ENCODE data around the gene CRABP1. TPM values are rescaled to one million over a fixed set of nuclear protein-coding genes. Genes with fewer than 3 reads are reported as not detected.

The CRABP1 gene
- total RNA-seq, 2 donors from 2014 or later = 1.3 to 1.5 TPM

DNA sequence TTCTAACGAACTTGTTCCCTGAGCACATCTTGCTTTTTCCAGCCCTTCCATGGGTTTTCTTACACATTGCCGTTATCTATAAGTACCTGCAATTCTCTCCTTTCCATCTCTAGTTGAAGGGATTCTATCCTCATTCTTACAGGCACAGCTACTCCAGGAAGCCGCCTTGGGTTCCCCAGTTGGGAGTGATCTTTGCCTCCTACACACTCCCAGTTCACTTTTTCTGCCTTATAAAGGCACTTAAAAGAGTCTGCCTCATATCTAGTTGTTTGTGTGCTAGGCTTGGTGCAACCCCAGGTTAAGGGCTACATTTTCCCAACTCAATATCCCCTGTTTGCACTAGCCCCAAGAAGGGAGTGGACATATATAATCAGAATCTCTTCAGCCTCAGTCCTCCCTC lies 53.9 kb downstream of the CRABP1 start:
- TF ChIP-seq, protein P1, sequence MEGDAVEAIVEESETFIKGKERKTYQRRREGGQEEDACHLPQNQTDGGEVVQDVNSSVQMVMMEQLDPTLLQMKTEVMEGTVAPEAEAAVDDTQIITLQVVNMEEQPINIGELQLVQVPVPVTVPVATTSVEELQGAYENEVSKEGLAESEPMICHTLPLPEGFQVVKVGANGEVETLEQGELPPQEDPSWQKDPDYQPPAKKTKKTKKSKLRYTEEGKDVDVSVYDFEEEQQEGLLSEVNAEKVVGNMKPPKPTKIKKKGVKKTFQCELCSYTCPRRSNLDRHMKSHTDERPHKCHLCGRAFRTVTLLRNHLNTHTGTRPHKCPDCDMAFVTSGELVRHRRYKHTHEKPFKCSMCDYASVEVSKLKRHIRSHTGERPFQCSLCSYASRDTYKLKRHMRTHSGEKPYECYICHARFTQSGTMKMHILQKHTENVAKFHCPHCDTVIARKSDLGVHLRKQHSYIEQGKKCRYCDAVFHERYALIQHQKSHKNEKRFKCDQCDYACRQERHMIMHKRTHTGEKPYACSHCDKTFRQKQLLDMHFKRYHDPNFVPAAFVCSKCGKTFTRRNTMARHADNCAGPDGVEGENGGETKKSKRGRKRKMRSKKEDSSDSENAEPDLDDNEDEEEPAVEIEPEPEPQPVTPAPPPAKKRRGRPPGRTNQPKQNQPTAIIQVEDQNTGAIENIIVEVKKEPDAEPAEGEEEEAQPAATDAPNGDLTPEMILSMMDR (IDR thresholded peaks at IDR 0.05) = no peak
- DNase-seq = no peak
- no peak overlapping the region for H3K4me3 ChIP-seq
- H3K27ac ChIP-seq = no peak overlapping the region
- no peaks in the 10 kb centered on the region for H3K9me3 ChIP-seq
- H3K36me3 ChIP-seq = no peaks in the 10 kb centered on the region
- H3K4me1 ChIP-seq = peaks cover 9% of the 10 kb centered on the region
- H3K27me3 ChIP-seq = no peaks in the 10 kb centered on the region
- H3K9ac ChIP-seq (ENCODE audit: low read depth in 2 of 2, low read length in 2 of 2) = no peak overlapping the region
- intact Hi-C loops (cut with DNase I) = no loop called here

DNA sequence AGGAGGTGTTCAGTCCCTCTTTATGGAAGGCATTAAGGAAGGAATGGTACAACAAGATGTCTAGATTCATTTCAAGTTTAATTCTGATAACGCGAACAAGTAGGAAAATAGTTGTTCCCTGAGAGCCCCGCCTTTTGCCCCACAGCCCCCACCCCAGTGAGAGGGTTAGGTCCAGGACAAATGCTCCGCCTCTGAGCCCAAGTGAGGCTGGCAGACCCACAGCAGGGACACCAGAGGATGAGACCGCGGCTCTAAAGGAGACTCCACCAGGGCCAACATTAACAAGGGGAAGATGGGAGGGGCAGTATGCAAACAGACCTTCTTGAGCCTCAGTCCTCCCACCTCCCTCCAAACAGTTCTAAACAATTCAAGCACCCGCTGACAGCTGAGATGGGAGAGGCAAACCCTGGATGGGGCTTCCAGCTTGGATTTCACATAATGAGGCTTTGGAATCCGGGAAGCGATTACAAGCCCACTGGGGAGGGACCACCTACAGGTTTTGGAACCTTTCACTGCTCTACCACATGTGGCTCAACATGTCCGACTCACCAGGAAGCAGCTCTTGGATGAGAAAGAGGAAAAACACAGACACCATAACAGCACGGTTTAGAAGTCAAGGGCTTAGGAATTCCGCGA lies 54.9 kb downstream of the CRABP1 start:
- intact Hi-C loops (cut with DNase I) = no loop called here
- DNase-seq = no peak

DNA sequence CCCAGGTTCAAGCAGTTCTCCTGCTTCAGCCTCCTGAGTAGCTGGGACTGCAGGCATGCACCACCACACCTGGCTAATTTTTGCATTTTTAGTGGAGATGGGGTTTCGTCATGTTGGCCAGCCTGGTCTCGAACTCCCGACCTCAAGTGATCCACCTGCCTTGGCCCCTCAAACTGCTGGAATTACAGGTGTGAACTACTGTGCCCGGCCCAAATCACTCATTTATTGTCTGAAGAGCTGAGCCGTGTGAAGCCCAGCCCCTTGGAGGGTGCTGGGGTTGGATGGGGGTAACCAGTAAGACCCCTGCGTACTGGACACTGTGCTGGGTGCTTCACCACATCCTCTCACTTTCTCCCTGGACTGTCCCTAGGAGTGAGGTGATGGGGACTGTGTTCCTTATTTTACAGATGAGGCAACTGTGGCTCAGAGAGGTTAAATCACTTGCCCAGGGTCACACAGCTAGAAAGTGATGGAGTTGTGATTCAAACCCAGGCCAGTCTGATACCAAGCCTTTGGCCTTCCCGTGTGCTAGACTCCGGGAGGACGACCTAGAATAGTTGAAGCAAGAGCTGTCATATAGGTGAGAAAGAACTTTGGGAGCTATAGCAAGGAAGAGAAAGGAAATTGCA lies 56.1 kb downstream of the CRABP1 start:
- no peak for DNase-seq
- H3K4me3 ChIP-seq = no peak overlapping the region

More for the DNA sequence above, 54.9 kb downstream of the CRABP1 start:
- Histone ChIP-seq H3K9me3 (no peaks in the 10 kb centered on the region), H3K27me3 (no peaks in the 10 kb centered on the region), H3K36me3 (no peaks in the 10 kb centered on the region), H3K4me1 (peaks cover 9% of the 10 kb centered on the region), H3K27ac (no peak overlapping the region), H3K9ac (ENCODE audit: low read depth in 2 of 2, low read length in 2 of 2) (no peak overlapping the region), H3K4me3 (no peak overlapping the region)
- TF ChIP-seq, protein P1 (IDR thresholded peaks at IDR 0.05) = no peak

DNA sequence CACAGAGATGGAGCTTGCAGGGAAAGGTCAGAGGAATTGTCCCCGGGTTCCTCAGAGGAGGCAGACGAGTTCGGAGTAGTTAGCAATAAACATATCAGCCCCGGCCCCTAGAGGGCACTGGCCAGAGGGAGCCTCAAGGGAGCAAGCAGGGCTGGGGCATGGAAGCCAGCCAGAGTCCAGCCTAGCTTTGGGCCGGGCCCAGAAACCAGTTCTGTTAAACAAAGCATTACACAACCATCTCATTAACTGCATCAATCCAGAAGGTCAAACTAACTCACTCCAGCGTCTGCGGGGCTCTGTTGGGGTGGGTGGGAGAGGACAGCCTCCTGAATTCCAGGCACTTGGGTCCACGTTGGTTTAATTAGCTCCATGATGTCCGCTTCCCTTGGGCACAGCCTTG lies 56.8 kb downstream of the CRABP1 start:
- no peak overlapping the region for H3K27ac ChIP-seq
- no peaks in the 10 kb centered on the region for H3K9me3 ChIP-seq
- H3K9ac ChIP-seq (ENCODE audit: low read depth in 2 of 2, low read length in 2 of 2) = no peak overlapping the region
- H3K36me3 ChIP-seq = no peaks in the 10 kb centered on the region
- TF ChIP-seq, protein P1 (IDR thresholded peaks at IDR 0.05) = peak; percentile 52
- H3K27me3 ChIP-seq = no peaks in the 10 kb centered on the region
- peak; percentile 83 for DNase-seq
- peaks cover 9% of the 10 kb centered on the region for H3K4me1 ChIP-seq
- intact Hi-C loops (cut with DNase I) = no loop called here
- H3K4me3 ChIP-seq = no peak overlapping the region

More for the DNA sequence above, 56.1 kb downstream of the CRABP1 start:
- Histone ChIP-seq H3K27me3 (no peaks in the 10 kb centered on the region), H3K36me3 (no peaks in the 10 kb centered on the region), H3K9ac (ENCODE audit: low read depth in 2 of 2, low read length in 2 of 2) (no peak overlapping the region), H3K4me1 (peaks cover 9% of the 10 kb centered on the region), H3K9me3 (no peaks in the 10 kb centered on the region), H3K27ac (no peak overlapping the region)
- TF ChIP-seq, protein P1 (IDR thresholded peaks at IDR 0.05) = no peak
- intact Hi-C loops (cut with DNase I) = no loop called here

DNA sequence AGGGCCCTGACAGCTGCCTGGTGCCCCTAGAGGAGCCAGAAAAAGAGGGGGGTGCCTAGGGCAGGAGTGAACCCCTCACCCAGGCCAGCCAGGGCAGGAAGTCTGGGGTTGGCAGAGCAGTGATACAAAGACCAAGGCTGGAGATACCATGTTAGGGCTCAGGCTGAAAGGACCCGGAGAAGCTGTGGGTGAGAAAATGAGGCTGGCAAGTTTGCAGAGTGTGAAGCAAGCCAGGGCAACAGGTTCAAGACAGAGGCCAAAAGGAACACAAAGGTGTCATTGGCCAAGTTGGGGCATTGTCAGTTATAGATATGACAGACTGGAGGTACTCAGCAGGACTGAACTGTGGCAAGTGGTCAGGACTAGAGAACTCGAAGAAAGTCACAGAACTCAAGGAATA lies 57.2 kb downstream of the CRABP1 start:
- Histone ChIP-seq H3K4me1 (peaks cover 9% of the 10 kb centered on the region), H3K36me3 (no peaks in the 10 kb centered on the region), H3K27ac (no peak overlapping the region), H3K9me3 (no peaks in the 10 kb centered on the region), H3K27me3 (no peaks in the 10 kb centered on the region), H3K9ac (ENCODE audit: low read depth in 2 of 2, low read length in 2 of 2) (no peak overlapping the region), H3K4me3 (no peak overlapping the region)
- TF ChIP-seq, protein P1 (IDR thresholded peaks at IDR 0.05) = no peak
- intact Hi-C loops (cut with DNase I) = no loop called here
- DNase-seq = no peak

Other genes starting within 250 kb of the CRABP1 start
- 1 to 10 TPM in 1 of 2 donors, under 1 TPM in 1; 0.58 to 1.6 TPM for gene SH2D7, start 247.8 kb upstream of the CRABP1 start, total RNA-seq
- gene CIB2, start 208.9 kb upstream of the CRABP1 start, total RNA-seq = 10 to 100 TPM in 1 of 2 donors, 1 to 10 TPM in 1; 6.8 to 14.6 TPM
- 100 to 1,000 TPM; 203 to 264 TPM for gene IDH3A, start 191.0 kb upstream of the CRABP1 start, total RNA-seq
- under 1 TPM; 0.58 to 0.59 TPM for gene ACSBG1, start 105.8 kb upstream of the CRABP1 start, total RNA-seq
- 10 to 100 TPM; 42.6 to 54.5 TPM for gene DNAJA4, start 75.8 kb upstream of the CRABP1 start, total RNA-seq
- gene SKIC8, start 40.7 kb upstream of the CRABP1 start, total RNA-seq = 10 to 100 TPM; 35.9 to 47.0 TPM
- gene IREB2, start 97.9 kb downstream of the CRABP1 start, total RNA-seq = 10 to 100 TPM; 52.4 to 59.9 TPM
- gene HYKK, start 167.2 kb downstream of the CRABP1 start, total RNA-seq = 1 to 10 TPM; 7.2 to 7.6 TPM
- gene PSMA4, start 200.1 kb downstream of the CRABP1 start, total RNA-seq = 100 to 1,000 TPM; 160 to 212 TPM
- gene CHRNA5, start 225.2 kb downstream of the CRABP1 start, total RNA-seq = 10 to 100 TPM in 1 of 2 donors, 1 to 10 TPM in 1; 9.7 to 10.3 TPM

Data from colonic mucosa (tissue), 4 donors.